Natural killer cell (primary cell): Measurements from ENCODE around the gene DLK1. TPM values are rescaled to one million over a fixed set of nuclear protein-coding genes. Genes with fewer than 3 reads are reported as not detected.

Experiments
- ATAC-seq, 3 donors: fragments of 150-1000 bp in 2 of 3; fragments of 200-7000 bp in 1 of 3; cut with Tn5 transposase; 1 replicate in 1 of 3; 2 replicates in 2 of 3; pipeline ENCODE4 v1.10.0; 2021; ENCODE audit warnings: mild to moderate bottlenecking in 2 of 3, moderate library complexity in 2 of 3
- DNase-seq, 2 donors: peaks; one replicate each; pipeline versions ENCODE4 v3.0.0 to v3.0.0-alpha.2; 2013 to 2021; ENCODE audit warnings: mixed read lengths in 1 of 2
- H3K27ac ChIP-seq: one replicate; pipeline ENCODE4 v1.5.1; 2013; ENCODE audit warnings: mild to moderate bottlenecking, low read length
- H3K27me3 ChIP-seq: one replicate; pipeline ENCODE4 v1.6.1; 2013; ENCODE audit warnings: low read length; ENCODE audit not compliant: control insufficient read depth, insufficient read depth
- H3K36me3 ChIP-seq: one replicate; pipeline ENCODE4 v1.6.1; 2013; ENCODE audit warnings: low read length; ENCODE audit not compliant: control insufficient read depth, insufficient read depth
- H3K4me1 ChIP-seq: one replicate; pipeline ENCODE4 v1.6.1; 2013; ENCODE audit warnings: low read length; ENCODE audit not compliant: control insufficient read depth, insufficient read depth
- H3K4me3 ChIP-seq: one replicate; pipeline ENCODE4 v1.5.1; 2013; ENCODE audit warnings: low read length
- H3K9me3 ChIP-seq: one replicate; pipeline ENCODE4 v1.6.1; 2013; ENCODE audit warnings: low read length; ENCODE audit not compliant: control insufficient read depth, insufficient read depth
- H3K27ac Mint-ChIP-seq, 2 donors: one replicate each; pipeline ENCODE4 v1.8.0; 2022; ENCODE audit warnings: mild to moderate bottlenecking in 2 of 2, mixed read lengths in 2 of 2, moderate library complexity in 1 of 2
- H3K27me3 Mint-ChIP-seq, 2 donors: one replicate each; pipeline ENCODE4 v1.8.0; 2022; ENCODE audit warnings: low read depth in 2 of 2, mixed read lengths in 2 of 2
- H3K36me3 Mint-ChIP-seq: one replicate; pipeline ENCODE4 v1.8.0; 2022; ENCODE audit warnings: mixed read lengths
- H3K4me1 Mint-ChIP-seq, 2 donors: one replicate each; pipeline ENCODE4 v1.8.0; 2022; ENCODE audit warnings: mixed read lengths in 2 of 2
- H3K4me3 Mint-ChIP-seq: one replicate; pipeline ENCODE4 v1.8.0; 2022; ENCODE audit warnings: mild to moderate bottlenecking, moderate library complexity, mixed read lengths
- H3K9me3 Mint-ChIP-seq, 2 donors: one replicate each; pipeline ENCODE4 v1.8.0; 2022; ENCODE audit warnings: mixed read lengths in 2 of 2
- CTCF ChIP-seq: fragments of 200-600 bp; IDR thresholded peaks from one replicate; pipeline ENCODE4 v1.8.0; 2022; ENCODE audit warnings: antibody characterized with exemption
- WGBS: methylation state at CpG from one replicate; pipeline ENCODE4 v1.1.7; 2013; ENCODE audit warnings: missing lambda C conversion rate; ENCODE audit not compliant: insufficient coverage; 5-methylcytosine and 5-hydroxymethylcytosine counted together
- intact Hi-C: fragments of 100-400 bp; cut with micrococcal nuclease; formaldehyde crosslinking; loops from one replicate; pipeline ENCODE4 v1.14.2; 2022
- total RNA-seq, 4 donors: library from RNA; stranded (reverse); fragments of 120-200 nt in 1 of 4; gene quantifications; one replicate each; pipeline versions ENCODE4 v1.2.3 to v1.2.4, GENCODE V29; 2013 to 2022

DLK1 gene
- total RNA-seq, 3 donors from 2014 or later (not counting 1 experiment from before 2014, with no cell fraction given) = not detected

GRCh38 chr14:100778951-100779690, 52.4 kb downstream of the DLK1 start:
- H3K9me3 ChIP-seq = no peaks in the 10 kb centered on the region
- H3K27ac ChIP-seq = no peak overlapping the region
- Mint-ChIP-seq H3K27ac (no peak overlapping the region), H3K36me3 (no peaks in the 10 kb centered on the region), H3K27me3 (peaks cover 5 to 6% of the 10 kb centered on the region in 2 donors), H3K4me1 (no peaks in the 10 kb centered on the region), H3K4me3 (no peak overlapping the region), H3K9me3 (no peaks in the 10 kb centered on the region)
- no peaks in the 10 kb centered on the region for H3K4me1 ChIP-seq
- H3K36me3 ChIP-seq = no peaks in the 10 kb centered on the region
- TF ChIP-seq CTCF = no peak
- WGBS = 90% methylated on average over 24 of the region's 24 CpGs
- DNase-seq = peak in 1 of 2 donors; percentile 4
- no peak overlapping the region for H3K4me3 ChIP-seq
- H3K27me3 ChIP-seq = no peaks in the 10 kb centered on the region
- intact Hi-C loops = no loop called here
- ATAC-seq = no peak

- H3K4me3 ChIP-seq = no peak overlapping the region
- no peaks in the 10 kb centered on the region for H3K4me1 ChIP-seq
- TF ChIP-seq CTCF = no peak
- H3K4me3 Mint-ChIP-seq = no peak overlapping the region
- H3K36me3 Mint-ChIP-seq = no peaks in the 10 kb centered on the region
- peaks cover 5 to 6% of the 10 kb centered on the region in 2 donors for H3K27me3 Mint-ChIP-seq
- H3K9me3 Mint-ChIP-seq = no peaks in the 10 kb centered on the region
- ATAC-seq (no peak), DNase-seq (peak in 1 of 2 donors; percentile 12)
- 92% methylated on average over 13 of the region's 13 CpGs for WGBS
- H3K27ac ChIP-seq = no peak overlapping the region
- H3K4me1 Mint-ChIP-seq = no peaks in the 10 kb centered on the region
- no peaks in the 10 kb centered on the region for H3K36me3 ChIP-seq
- no peaks in the 10 kb centered on the region for H3K9me3 ChIP-seq
- intact Hi-C loops = no loop called here
- H3K27ac Mint-ChIP-seq = no peak overlapping the region
- H3K27me3 ChIP-seq = no peaks in the 10 kb centered on the region
Observed at GRCh38 chr14:100779691-100780080, 53.0 kb downstream of the DLK1 start.

GRCh38 chr14:100780246-100780645, 53.6 kb downstream of the DLK1 start:
- WGBS = 91% methylated on average over 12 of the region's 12 CpGs
- no peak for TF ChIP-seq CTCF

More at GRCh38 chr14:100780246-100780645, 53.6 kb downstream of the DLK1 start:
- no peak overlapping the region for H3K27ac ChIP-seq
- H3K9me3 ChIP-seq = no peaks in the 10 kb centered on the region
- no peak overlapping the region for H3K4me3 Mint-ChIP-seq
- no peaks in the 10 kb centered on the region for H3K27me3 ChIP-seq
- DNase-seq (peak in 1 of 2 donors; percentile 4), ATAC-seq (no peak)
- no peaks in the 10 kb centered on the region for H3K36me3 Mint-ChIP-seq
- no peaks in the 10 kb centered on the region for H3K9me3 Mint-ChIP-seq
- H3K4me3 ChIP-seq = no peak overlapping the region
- H3K4me1 Mint-ChIP-seq = no peaks in the 10 kb centered on the region
- no peaks in the 10 kb centered on the region for H3K36me3 ChIP-seq
- H3K27ac Mint-ChIP-seq = no peak overlapping the region
- H3K27me3 Mint-ChIP-seq = peaks cover 5 to 6% of the 10 kb centered on the region in 2 donors
- intact Hi-C loops = no loop called here
- H3K4me1 ChIP-seq = no peaks in the 10 kb centered on the region
